Stimulated activated CD8-positive, alpha-beta memory T cell treated with anti-CD3 and anti-CD28 coated beads, Interleukin-2, amount 100 ng/mL, for 48 hours (primary cell): ENCODE results near the gene KLF3.

Experiments
- DNase-seq, 2 donors: peaks; one replicate each; pipeline ENCODE4 v3.0.0-alpha.2; 2020; ENCODE audit warnings: low read depth in 2 of 2

The KLF3 gene

DNA sequence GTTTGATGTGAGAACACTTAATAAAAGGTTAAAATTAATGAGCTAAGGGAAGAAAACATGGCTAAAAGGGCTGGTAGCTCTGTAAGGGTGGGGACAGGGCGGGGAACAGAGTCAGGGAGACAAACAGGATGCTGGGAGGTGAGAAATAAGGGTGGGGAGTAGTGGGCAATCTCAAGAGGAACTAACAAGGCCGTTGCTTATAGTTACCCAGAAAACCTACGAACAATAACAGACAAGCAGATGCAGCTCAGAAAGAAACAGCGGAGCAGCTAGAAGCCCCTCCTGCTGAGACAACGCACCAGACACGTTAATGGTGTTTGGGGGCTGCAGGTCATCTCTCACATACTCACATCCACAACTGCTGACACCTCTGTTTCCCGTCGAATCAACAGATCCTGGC lies 9.7 kb upstream of the KLF3 start:
- DNase-seq = no peak

DNA sequence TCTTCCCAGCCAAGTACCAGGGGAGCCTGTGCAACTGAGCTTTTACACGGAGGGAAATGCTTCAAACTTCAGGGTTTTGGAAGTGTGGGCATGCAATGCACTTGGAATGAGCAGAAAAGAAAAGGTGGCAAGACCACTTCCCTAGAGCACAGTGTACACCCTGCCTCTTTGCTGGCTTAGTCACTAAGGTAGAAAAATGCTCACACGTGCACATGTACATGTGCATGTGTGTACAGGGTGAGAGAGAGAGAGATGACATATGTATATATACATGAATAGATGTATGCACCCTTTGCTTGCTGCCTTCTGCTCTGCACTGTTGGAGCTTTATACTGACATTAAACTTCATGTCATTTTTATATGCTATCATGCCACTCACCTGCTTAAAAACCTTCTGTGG lies 7.9 kb upstream of the KLF3 start:
- DNase-seq = no peak

DNA sequence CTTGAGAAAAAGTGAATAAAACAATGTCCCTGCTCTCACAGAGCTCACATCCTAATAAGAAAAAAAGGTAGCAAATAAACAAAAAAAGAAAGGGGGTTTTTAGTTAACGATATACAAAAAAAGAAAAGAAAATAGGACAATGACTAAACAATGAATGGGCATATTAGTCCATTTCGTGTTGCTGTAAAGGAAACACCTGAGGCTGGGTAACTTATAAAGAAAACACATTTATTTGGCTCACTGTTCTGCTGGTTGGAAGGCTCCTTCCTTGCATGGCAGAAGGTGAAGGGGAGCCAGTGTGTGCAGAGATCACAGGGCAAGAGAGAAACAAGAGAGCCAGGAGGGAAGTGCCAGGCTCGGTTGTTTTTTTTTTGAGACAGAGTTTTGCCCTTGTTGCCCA lies 4.7 kb upstream of the KLF3 start:
- no peak for DNase-seq

DNA sequence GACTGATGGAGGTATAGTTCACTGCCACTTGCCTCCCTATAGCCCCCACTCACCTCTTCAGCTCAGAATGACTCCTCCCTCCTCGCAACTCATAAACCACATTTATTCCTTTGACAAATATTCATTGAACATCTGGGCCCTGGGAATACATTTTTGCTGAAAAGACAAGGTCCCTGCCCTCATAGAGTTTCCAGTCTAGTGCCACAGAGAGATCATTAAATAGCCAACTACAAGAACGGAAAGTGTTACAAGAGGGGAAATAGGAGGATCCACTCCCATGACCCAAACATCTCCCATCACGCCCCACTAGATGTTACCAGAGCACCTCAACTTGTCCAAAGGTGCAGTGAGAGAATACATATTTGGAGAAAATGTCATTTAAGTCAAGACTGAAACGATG lies 3.2 kb upstream of the KLF3 start:
- no peak for DNase-seq

DNA sequence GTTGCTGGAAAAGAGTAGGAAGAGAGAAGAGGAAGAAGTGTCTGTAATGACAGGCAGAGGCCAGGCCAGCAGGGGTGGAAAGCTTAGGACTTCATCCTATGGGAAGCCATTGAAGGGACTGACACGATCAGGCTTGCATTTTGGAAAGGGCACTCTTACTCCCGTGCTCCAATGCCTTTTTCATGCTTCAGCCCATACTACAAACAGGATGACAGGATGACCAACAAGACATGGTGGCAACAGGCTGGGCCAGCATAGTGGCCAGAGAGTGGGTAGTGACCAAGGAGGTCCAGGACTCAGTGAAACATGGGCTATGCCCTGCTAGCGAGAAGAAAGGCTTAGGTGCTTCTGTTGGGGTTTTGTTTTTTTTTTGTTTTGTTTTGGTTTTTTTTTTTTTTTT lies 2.6 kb upstream of the KLF3 start:
- DNase-seq = no peak

DNA sequence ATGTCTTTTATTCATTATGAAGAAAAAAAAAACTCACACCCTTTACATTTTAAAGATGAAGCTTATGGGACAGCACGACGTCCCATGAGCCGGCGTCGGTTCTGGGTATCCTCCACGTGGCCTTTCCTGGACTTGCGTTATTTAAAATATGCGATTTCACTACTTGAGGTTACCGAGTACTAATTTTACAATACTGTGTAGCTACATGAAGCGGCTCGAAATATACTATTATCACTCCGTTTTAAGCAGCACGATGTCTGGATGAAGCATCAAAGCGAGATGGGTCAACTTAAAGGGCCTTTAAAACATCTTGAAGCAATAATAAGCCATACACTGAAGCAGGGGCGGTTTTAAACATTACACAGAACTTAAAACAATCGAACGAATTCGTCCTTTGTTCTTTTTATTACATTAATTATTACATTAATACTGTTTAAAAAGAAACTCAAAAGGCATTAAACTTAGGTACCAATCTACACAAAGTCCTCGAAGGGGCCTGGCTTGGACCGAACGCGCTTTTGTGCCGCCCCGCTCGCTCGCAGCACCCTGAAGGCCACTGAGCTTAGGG lies 1.4 kb upstream of the KLF3 start:
- DNase-seq = no peak

DNA sequence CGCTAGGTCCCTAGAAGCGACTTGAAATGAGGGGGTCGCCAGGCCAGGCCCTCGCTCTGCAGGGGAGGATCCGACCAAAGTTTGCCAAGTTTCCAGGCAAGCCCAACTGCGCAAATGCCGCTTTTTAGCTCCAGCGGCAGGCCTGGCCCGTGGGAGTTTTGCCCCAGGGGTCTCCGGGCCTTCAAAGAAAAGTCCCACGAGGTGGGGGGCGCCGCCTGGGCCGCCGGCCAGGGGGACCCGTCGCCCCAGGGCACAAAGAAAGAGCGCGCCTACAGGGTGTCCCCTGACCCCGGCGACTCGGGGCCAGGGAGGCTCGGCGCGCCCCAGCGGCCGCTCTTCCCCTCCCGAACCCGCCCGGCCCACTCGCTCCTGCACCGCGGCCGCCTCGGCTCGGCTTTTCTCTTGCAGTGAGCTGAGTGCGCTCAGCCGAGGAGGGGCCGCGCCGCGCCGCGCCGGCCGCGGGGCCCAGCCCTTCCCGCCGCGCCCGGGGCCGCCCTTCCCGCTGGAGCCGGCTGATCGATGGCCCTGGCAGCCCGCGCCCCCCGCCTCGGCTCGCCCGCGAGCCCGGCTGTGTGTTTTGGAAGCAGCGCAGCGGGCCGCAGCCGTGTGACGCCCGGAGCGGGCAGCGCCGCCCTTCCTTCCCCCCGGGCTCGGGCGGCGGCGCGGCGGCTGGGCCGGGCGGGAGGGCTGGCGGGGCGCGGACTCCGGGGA lies 754 bp upstream of the KLF3 start:
- DNase-seq = peak in 1 of 2 donors; percentile 33

DNA sequence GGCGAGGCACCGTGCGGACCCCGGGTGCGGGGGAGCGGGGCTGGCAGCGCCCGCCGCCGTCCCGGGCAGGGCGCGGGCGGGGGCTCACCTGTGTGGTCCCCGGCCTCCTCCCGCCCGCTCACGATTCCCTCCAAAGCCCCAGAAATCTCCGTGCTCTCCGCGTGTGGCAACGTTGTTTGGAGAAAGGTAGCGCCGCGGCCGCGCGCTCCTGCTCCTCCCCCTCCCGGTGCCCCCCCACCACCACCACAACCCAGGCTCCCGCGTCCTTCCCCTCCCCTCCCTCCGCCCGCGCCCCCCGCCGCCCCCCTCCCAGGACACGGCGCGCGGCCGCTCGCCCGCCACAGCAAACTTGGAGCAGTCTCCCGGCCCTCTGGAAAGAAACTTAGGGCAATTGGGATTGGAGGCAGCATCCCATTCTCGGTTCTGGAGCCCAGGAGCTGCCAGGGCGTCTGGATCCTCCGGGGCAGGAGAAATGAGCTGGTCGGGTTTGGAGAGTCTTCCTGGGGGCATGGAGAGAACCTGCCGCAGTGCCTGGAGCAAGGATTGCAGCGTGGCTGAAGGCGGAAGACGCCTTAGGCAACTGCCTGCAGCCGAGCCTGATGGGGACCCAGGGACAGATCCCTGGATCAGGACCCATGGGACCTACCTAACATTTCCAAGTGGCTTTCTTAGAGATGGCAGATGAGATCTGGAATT lies 855 bp downstream of the KLF3 start:
- no peak for DNase-seq

DNA sequence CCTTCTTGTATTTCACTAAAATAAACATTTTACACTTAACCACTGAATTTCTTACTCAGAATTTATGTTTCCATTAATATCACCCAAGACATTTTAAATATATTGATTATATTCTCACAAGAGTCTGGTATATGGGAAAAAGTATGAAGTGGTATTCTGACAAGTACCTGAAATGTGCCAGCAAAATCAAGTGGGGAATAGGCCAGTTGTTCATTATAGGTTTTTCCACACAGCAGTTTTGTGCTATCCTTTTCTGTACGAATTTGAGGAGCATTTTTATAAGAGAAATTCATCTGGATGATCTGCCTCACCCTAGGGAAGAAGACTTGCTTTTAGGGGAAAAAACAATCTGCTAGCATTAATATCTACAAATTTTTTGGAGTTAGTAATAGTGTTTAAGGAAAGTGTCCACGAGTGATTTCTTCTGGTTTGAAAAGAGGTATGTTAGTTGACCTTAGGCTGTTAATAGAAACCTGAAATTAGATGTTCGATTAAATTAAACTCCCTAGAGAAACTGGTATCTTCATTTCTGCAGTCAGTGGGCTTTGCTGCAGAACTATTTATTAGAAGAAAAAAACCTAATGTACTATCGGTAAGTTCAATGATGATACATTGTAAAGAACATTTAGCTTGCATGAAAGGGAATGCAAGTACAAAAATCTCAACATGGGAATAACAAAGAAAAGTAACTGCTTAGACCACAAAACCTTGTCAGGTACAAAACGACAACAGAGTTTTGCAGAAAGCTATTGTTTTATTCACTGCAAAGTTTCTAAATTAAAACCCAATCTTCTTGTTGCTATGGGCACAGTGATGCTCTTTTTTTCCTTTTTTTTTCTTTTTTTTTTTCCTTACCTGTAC lies 1.8 kb downstream of the KLF3 start:
- DNase-seq = no peak

DNA sequence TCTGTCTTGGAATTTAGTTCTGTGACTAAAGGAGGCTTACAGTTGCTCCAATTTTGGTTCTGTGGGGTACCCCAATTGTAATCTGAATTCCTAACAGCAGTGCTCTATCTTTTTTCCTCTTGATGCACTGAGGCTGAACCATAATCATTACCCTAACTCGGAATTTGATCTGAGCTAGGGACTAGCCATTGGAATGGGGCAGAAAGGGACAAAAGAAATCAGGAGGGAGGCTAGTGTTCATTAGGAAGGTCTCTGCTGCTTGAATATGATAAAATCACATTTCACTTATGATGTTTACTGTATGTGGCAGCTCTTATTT lies 2.7 kb downstream of the KLF3 start:
- DNase-seq = no peak

DNA sequence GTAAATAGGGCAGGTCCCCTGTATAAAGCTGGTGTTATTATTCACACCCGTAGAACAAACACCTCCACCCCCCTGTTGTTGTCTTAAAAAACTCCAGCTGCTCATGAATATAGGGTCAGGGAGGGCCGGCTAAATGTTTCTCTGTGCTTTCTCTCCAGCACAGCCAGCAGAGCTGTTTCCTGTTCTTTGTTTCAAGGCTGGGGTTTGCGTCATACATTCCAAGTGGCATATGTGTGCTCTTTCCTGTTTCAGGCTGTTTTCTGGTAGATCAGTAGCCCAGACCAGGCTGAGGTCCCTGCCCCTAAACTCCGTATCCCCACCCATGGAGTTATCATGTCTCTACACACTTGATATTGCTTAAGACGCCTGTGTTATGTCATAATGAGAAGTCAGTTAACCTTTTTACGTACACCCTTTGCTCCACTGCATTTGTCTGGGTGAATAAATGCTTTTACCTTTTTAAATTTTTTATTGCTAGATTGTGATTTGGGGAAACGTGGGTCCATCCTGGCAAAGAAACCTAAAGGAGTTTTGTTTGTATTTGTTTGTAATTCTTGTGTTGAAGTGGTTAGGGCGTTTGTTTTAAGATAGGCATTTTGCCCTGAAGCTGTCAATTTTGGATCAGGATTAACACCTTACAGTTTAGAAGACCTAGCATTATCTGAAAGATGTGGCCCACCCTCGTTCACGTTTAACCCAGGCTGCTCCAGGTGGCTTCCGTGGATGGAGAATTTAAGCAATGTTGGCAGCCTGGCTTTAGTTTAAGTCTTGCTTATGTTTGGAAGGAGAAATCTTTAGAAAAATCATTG lies 3.3 kb downstream of the KLF3 start:
- DNase-seq = no peak

DNA sequence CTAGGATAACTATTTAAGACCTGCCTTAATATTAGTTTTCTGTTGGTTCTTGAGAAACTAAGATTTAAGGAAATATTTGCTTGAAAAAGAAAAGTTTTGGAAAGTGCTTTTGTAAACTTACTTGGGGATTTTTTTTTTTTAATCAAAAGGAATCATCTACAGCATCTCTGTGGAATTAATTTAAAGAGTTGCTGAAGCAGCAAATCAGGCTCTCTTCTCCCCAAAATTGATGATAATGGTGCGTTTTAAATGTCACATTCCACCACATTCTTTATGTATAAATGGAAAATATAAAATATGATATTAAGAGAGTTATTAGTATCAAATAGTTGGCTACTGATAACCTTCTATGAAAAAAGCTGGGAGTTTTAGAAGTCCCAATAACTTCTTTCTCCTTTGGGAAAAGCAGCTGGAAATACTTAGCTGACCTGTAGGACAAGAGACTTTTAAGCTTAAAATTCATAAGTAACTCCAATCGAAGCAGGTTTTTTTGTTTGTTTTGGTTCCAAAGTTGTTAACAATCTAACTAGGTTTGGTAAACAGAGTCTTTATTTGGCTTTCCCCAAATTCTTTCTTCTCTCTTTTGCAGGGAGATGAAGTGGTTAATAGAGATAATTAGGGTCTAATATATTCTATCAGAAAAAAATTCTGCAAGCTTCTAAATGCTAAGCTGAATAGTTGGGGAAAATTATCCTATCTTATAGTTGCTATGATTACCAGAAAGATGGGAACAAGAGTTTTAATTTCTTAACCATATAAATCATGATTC lies 4.4 kb downstream of the KLF3 start:
- no peak for DNase-seq

DNA sequence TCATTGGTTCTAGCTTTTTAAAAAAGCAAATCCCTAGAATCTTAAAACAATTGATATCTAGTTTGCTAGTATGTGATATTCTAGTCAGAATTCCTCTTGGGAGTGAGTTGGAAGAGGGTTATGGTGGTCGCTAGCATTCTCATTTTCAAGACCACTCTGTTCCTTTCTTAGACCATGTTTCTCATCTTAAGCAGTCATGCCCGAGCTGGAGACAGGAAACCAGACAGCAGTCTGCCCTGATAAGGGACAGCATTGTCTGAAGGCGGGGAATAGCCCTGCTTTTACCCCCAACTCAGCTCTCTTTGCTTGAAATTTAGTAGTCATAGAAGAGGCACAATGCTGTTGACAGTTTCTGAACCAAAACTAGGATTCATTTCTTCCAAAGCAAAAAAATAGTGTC lies 5.2 kb downstream of the KLF3 start:
- DNase-seq = no peak

DNA sequence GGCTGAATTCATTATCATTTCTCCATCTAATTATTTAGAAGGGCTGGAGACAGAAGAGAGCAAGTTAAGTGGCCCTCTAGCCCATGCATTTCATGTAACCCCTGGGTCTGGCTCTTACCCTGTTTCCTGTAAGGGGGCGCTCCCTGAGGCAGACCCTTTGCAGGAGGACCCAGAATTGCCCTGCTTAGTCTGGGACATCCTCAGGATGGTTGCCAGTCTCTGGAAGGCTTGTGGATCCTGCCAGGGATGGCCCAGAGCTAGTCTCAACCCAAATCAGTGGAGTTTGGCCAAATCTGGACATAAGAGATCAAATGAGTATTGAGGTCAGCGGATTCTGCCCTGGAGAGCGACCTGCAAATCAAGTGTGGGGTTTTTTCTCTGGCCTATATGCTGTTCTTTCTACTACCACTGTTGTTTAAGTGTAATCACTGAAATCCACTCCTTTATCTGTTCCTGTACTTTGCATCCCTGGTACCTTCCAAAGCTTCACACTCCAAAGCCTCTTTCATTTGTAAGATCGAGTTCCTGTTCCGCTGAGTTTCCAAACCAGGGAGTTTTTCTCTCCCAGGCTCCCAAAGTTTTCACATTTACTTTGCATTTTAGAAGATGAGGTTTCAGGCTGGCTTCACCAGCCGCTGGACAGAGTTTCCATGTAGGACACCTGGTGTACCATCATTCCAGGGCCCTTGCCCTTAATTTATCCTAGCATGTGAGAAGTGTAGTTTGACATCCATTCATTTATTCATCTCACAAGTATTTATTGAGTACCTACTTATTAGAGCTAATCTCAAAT lies 6.3 kb downstream of the KLF3 start:
- no peak for DNase-seq

DNA sequence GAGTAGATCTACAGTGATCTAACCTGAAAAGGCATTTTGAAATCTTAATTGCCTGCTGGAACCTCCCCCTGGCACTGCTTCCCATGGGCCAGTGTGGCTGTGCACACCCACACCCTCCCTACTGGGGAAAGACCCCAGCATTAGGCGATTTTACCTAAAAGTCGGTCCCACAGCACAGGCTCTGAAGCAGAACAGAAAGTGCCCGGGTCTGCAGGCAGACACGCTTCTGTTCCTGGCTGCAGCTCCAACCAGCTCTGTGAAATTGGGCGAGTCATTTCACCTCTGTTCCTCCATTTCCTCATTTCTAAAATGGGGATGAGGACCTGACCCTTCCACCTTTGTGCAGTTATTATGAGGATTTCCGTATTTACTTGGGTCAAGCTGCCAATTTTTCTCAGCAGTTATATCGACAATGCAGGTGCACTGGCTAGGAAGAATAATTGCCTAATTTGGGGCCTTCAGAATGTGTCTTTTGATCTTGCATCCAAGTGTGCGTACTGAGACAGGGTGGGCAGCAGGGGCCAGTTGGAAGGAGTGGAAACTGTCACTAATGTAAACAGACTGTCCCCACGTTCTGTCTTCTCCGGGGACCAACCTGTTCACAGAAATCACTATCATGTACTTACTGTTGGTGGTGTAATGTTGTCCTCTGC lies 7.1 kb downstream of the KLF3 start:
- DNase-seq = no peak

DNA sequence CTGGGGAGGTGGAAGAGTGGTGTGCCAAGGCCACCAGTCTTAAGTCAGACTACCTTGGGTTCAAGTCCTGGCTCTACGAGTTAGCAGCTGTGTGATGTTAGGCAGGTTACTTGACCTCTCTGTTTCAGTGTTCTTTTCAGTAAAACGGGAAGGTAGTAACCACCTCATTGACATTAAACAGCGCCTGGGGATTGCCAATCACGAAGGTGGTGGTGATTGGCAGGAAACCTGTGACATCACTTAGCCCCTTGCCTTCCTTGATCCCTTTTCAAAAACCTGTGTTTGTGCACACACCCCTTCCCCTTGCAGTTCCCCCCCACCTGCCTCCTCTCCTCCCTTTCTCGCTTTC lies 7.6 kb downstream of the KLF3 start:
- no peak for DNase-seq

DNA sequence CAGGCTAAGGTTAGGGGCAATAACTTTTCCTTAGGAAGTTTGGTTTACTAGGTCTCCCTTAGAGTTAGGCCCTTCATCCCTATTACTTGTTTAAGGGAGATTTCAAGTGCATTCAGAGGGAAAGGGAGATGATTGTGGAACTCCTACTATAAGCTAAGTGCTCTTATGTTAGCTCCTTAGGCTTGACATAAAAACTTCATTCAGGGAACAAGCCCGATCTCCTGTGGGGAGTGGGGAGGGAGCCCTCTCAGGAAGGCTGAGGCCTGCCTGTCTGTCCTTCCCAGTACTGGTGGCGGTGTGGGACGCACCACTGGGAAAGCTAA lies 8.0 kb downstream of the KLF3 start:
- DNase-seq = no peak

DNA sequence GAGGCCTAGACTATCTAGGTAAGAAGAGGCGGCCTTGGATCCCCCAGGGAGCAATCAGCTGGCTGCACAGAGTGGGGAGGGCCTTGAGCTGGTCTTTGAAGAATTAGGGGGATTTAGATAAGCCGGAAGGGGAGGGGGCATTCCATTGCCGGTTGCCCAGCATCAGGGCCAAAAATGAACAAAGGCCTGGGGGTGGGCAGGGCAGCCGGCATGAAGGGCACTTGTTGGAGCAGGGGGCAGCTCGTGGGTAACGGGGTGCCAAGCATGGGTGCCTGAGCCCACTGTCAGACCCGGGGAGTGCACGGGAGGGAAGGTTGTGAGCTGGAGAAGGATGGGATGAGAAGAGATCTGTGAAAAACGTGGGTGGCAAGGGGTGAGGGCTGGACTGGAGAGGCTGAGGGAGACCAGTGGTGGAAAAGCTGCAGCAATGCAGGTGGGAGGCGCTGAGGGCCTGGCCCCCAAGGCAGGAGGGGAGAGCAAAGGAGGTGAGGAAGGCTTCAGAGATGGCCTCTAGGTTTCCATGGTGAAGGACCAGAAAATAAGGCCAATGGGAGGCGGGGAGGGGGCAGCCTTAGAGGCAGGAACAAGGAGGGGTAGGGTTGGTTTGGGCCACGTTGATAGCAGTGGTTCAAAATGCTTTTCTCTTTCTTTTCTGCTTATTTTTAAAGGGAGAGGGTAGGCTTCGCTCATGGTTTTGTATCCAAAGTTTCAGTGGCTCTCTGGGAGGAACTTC lies 8.6 kb downstream of the KLF3 start:
- DNase-seq = no peak
